Cardiac septum (tissue), 1 donor: Measurements from ENCODE around the gene ZFP42. TPM values are rescaled to one million over a fixed set of nuclear protein-coding genes. Genes with fewer than 3 reads are reported as not detected.
"Not testable (repeated sequence)": the region's sequence is repeated elsewhere in the genome, so short reads cannot be mapped to it uniquely, and the experiment has no call there.

ENCODE experiments used
- DNase-seq: peaks from one replicate; pipeline ENCODE4 v3.0.0-alpha.2; 2020; ENCODE audit warnings: low spot score
- intact Hi-C: fragments of 100-400 bp; cut with DNase I; formaldehyde crosslinking; loops from one replicate; pipeline ENCODE4 v1.14.0; 2022
- total RNA-seq: library from RNA; stranded (reverse); fragmentation: NEBNext Ultra II Directional; extraction: Animal tissue kit (Norgen Biotek cat#: 25700); gene quantifications from one replicate; pipeline ENCODE4 v1.2.1, GENCODE V29; 2021
- donor health status: DM: no; HTN: no; CAD: no.

Gene ZFP42
- total RNA-seq, 1 donor from 2014 or later: not detected

DNA sequence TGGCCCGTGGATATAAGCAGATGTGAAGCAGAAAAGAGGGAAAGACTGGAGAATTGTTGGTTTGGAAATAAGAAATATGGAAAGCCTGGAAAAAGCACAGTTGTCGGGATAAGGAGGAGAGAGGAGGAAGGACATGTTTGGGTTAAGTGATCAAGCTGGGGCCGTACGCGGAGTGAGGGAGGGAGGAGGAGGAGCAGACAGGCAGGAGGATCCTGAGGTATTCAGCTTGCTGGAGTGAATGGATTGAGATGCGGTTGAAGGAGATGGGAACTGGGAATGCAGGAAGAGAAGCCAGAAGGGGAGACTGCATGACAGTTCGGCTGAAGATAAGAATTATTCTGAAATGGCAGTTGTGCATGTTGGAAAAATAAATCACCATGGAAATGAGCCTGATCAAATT, 21.2 kb downstream of the ZFP42 start:
- no peak for DNase-seq
- intact Hi-C loops: no loop called here

GRCh38 chr4:188018262-188018661, 22.7 kb downstream of the ZFP42 start:
- intact Hi-C loops: no loop called here
- no peak for DNase-seq

DNA sequence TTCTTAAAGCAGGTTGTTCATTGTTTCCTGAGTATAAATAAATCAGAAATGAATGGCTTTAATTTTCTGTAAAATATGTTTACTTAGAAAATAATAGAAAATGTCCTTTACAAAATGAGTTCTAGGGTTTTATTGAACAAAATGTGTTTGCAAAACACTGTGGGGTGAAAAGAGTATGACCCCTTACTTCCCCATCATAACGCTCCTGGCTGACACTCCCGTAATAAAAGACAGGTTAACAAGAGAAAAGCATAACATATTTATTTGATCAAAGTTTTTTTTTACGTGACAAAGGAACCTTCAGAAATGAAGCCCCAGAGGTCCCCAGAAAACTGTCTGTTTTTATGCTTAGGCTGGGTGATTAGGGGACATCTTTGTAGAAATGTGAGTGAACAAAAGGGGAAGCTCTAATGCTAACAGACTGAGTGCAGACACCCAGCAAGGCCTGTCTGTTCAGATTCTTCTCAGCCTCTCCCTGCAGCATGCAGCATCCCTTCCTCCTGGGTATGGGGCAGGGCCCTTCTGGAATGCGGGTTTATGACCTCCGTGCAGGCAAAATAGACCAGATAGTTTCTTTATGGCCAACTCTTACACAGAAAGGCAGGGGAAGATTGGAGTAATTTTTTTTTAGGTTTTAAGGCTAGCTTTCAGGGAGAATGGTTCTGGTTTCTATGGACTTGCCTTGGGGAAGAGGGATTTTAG, 26.1 kb downstream of the ZFP42 start:
- intact Hi-C loops: no loop called here
- no peak for DNase-seq

- no peak for DNase-seq
- intact Hi-C loops: no loop called here
Measured at GRCh38 chr4:188023682-188024081, 28.1 kb downstream of the ZFP42 start.

DNA sequence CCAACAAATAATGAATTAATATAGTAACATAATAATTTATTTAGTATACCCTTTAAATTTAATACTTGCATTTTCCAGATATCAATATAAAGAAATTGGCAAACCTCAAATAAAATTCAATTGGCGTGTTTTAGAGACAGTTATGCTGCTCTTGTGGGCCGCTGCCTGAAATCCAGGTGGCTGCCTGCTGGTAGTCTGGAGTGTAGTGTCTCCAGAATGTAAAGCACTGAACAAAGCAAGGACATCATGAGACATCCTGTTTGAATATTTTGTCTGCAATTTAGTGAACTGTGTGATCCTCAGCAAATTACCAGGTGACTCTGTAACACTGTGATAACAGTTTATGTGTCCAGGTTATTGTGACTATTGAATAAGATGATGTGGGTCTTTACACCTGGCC, 29.9 kb downstream of the ZFP42 start:
- DNase-seq: no peak
- intact Hi-C loops: no loop called here

DNA sequence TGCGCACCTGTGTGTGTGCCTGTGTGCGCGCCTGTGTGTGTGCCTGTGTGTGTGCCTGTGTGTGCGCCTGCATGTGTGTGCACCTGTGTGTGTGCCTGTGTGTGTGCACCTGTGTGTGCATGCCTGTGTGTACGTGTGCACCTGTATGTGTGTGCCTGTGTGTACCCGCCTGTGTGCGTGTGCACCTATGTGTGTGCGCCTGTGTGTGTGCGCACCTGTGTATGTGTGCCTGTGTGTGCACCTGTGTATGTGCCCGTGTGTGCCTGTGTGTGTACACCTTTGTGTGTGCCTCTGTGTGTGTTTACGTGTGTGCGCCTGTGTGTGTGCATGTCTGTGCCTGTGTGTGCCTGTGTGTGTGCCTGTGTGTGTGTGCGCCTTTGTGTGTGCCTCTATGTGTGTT, 33.5 kb downstream of the ZFP42 start:
- DNase-seq: no peak
- intact Hi-C loops: no loop called here

- DNase-seq: no peak
- intact Hi-C loops: no loop called here
Measured at GRCh38 chr4:188030401-188030800, 34.8 kb downstream of the ZFP42 start.

GRCh38 chr4:188031751-188032150, 36.2 kb downstream of the ZFP42 start:
- DNase-seq: no peak

DNA sequence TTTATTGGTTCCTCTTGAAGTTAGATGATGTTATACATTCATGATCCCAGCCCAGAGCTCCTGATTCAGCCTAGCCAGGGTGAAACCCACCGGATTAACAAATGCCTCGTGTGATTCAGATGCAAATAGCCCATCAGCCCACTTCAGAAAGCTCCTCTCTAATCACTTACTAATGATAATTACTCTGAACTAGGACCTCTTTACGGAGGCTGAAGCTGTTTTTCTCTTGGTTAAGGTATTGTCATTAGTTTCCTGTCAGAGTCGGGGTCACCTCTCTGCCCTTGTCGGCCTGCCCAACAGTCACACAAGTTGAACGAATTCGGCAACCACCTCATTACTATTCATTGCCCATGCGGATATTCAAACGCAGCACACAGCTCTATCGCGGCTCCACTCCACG, 36.6 kb downstream of the ZFP42 start:
- no peak for DNase-seq
- intact Hi-C loops: no loop called here

More at GRCh38 chr4:188031751-188032150, 36.2 kb downstream of the ZFP42 start:
- intact Hi-C loops: no loop called here

- no peak for DNase-seq
- intact Hi-C loops: no loop called here
Measured at GRCh38 chr4:188032583-188032982, 37.0 kb downstream of the ZFP42 start.

GRCh38 chr4:188037003-188037713, 41.6 kb downstream of the ZFP42 start:
- intact Hi-C loops: no loop called here
- DNase-seq: no peak

DNA sequence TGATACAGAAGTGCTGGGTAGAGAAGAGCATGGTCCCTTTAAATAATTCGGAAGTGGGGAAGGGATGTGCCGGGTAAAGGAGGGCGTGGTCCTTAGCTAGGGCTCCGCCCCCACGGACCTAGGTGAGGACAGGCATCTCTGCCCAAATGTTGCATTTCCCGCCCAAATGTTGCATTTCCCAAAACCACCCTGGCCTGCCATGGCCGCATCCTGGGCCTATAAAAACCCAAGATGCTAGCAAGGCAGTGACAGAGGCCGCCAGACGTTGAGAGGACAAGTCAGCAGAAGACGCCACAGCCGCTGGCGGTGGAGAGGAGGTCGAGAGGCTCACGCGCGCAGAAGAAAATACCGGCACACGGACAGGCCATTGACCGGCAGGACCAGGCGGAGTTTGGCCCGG, 46.1 kb downstream of the ZFP42 start:
- DNase-seq: no peak
- intact Hi-C loops: no loop called here

DNA sequence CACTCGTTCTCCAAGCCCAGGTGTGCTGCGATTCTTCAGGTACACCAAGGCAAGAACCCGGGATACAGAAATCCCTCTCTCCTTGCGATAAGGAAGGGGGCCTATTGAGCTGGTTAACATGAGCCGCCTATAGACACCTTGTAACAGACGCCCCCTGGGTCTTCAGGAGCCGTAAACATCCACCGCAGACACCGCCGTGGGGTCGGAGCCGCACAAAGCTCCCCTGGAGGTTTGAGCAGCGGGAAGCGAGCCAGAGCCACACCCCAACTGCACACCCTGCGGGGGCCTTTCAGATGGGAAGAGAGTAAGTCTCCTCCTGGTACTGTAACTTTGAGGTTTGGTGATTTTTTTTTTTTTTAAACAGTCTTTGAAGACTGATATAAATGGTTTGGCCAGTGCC, 46.6 kb downstream of the ZFP42 start:
- intact Hi-C loops: no loop called here
- no peak for DNase-seq

DNA sequence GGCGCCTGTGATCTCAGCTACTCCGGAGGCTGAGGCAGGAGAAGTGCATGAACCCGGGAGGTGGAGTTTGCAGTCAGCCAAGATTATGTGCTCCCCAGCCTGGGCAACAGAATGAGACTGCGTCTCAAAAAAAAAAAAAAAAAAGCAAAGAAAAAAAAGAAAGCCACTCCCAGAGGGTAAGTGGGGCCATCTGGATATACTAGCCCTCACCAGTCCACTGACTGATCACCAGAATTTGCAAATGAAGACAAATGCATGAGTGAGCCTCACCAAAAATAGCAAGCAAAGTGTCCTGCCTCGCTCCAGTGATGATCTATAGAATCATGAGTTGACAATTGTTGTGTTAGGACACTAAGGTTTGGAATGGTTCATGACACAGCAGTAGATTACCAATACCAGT, 47.6 kb downstream of the ZFP42 start:
- intact Hi-C loops: no loop called here
- DNase-seq: no peak

DNA sequence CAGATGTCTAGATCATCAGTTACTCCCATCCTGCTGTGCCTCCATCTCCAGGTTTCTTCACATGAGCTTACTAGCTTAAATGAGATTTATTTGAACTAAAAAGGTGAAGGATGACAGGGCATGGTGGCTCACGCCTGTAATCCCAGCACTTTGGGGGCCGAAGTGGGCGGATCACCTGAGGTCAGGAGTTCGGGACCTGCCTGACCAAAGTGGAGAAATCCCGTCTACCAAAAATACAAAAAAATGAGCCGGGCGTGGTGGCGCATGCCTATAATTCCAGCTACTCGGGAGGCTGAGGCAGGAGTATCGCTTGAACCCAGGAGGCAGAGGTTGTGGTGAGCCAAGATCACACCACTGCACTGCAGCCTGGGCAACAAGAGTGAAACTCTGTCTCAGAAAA, 49.9 kb downstream of the ZFP42 start:
- intact Hi-C loops, DNase-seq: not testable (repeated sequence)

GRCh38 chr4:188046657-188047056, 51.1 kb downstream of the ZFP42 start:
- no peak for DNase-seq
- intact Hi-C loops: no loop called here

DNA sequence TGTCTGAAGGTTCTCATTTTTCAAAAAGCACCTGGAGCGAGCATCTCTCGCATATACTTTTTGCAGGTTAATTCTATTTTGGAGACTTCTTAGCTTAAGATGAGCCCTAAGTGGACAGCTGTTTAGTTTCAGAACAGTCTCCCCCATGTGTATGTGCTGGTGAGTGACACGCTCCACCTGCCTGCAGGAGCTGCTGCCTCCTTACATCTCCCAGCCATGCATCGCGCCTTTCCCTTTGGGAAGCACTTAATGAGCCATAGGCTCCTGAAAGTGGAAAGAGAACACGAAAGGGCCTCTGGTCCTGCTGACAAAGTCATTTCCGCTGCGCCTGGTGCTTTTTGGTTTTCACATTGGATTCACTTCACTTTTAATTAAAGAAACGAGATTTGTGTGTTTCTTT, 57.7 kb downstream of the ZFP42 start:
- DNase-seq: no peak
- intact Hi-C loops: no loop called here
